Neural cell (in vitro differentiated cells): Measurements from ENCODE around the gene OR11L1.

Experiments
- CTCF ChIP-seq: fragments of 450-650 bp; IDR thresholded peaks from 2 replicates; pipeline ENCODE4 v1.5.1; 2014; ENCODE audit warnings: antibody characterized with exemption, mild to moderate bottlenecking, moderate library complexity; ENCODE audit not compliant: poor library complexity, severe bottlenecking
- POLR2AphosphoS5 ChIP-seq: IDR thresholded peaks from 2 replicates; pipeline ENCODE4 v1.6.1; 2012

- no peak for TF ChIP-seq CTCF
- TF ChIP-seq POLR2AphosphoS5: no peak
These were observed 878 bp downstream of the OR11L1 start for GRCh38 chr1:247840818-247841217.
